Measurements from ENCODE around the gene CHRNG. TPM values are rescaled to one million over a fixed set of nuclear protein-coding genes. Genes with fewer than 3 reads are reported as not detected.

CHRNG gene
- polyA plus RNA-seq, 1 experiment, result not detected

GRCh38 chr2:232587512-232587911 is 48.0 kb downstream of the CHRNG start:
- Histone ChIP-seq H3K36me3 (ENCODE audit: control insufficient read depth, insufficient read depth, low read length) (peaks cover 3% of the 10 kb centered on the region; the same call in 1 of the 2 replicates), H3K4me3 (ENCODE audit: low read depth, low read length) (no peak overlapping the region), H3K27me3 (ENCODE audit: control insufficient read depth, insufficient read depth, low read length) (no peaks in the 10 kb centered on the region)
- ChIA-PET CTCF (interaction anchor here (0.9 kb wide), 1 partner anchor 10 kb away, joined by 3 read pairs; no protein-coding TSS in a partner anchor), POLR2A (no interaction called here)
- no peak for DNase-seq (ENCODE audit: low read depth)
- no peak for TF ChIP-seq CTCF (IDR thresholded peaks at IDR 0.05; ENCODE audit: insufficient read depth, low read depth, low read length)

- ChIA-PET POLR2A (no interaction called here), CTCF (no interaction called here)
- no peak overlapping the region for H3K4me3 ChIP-seq (ENCODE audit: low read depth, low read length)
- no peaks in the 10 kb centered on the region for H3K27me3 ChIP-seq (ENCODE audit: control insufficient read depth, insufficient read depth, low read length)
- DNase-seq (ENCODE audit: low read depth), result no peak
- no peaks in the 10 kb centered on the region; the same call in 1 of the 2 replicates for H3K36me3 ChIP-seq (ENCODE audit: control insufficient read depth, insufficient read depth, low read length)
- TF ChIP-seq CTCF (IDR thresholded peaks at IDR 0.05; ENCODE audit: insufficient read depth, low read depth, low read length), result no peak
Measured at GRCh38 chr2:232588031-232588430, 48.5 kb downstream of the CHRNG start.

GRCh38 chr2:232588680-232589585 is 49.4 kb downstream of the CHRNG start:
- H3K27me3 ChIP-seq (ENCODE audit: control insufficient read depth, insufficient read depth, low read length), result no peaks in the 10 kb centered on the region
- H3K4me3 ChIP-seq (ENCODE audit: low read depth, low read length), result no peak overlapping the region
- H3K36me3 ChIP-seq (ENCODE audit: control insufficient read depth, insufficient read depth, low read length), result no peaks in the 10 kb centered on the region
- TF ChIP-seq CTCF (IDR thresholded peaks at IDR 0.05; ENCODE audit: insufficient read depth, low read depth, low read length), result no peak
- POLR2A ChIA-PET, result no interaction called here
- DNase-seq (ENCODE audit: low read depth), result peak; percentile 32
- CTCF ChIA-PET, result interaction anchor here (0.9 kb wide), 1 partner anchor 12 kb away, joined by 4 read pairs; no protein-coding TSS in a partner anchor

- peak; percentile 31 for TF ChIP-seq CTCF (IDR thresholded peaks at IDR 0.05; ENCODE audit: insufficient read depth, low read depth, low read length)
- peak; percentile 91 for DNase-seq (ENCODE audit: low read depth)
- ChIA-PET POLR2A (interaction anchor here (0.6 kb wide), 1 partner anchor 20 kb away, joined by 3 read pairs; no protein-coding TSS in a partner anchor), CTCF (interaction anchor here (1.4 to 3.9 kb wide), 4 partner anchors 10 to 19 kb away, joined by 3 to 18 read pairs (median 4); no protein-coding TSS in a partner anchor)
- Histone ChIP-seq H3K27me3 (ENCODE audit: control insufficient read depth, insufficient read depth, low read length) (no peaks in the 10 kb centered on the region), H3K36me3 (ENCODE audit: control insufficient read depth, insufficient read depth, low read length) (no peaks in the 10 kb centered on the region), H3K4me3 (ENCODE audit: low read depth, low read length) (no peak overlapping the region)
Measured at GRCh38 chr2:232592772-232593395, 53.4 kb downstream of the CHRNG start.

GRCh38 chr2:232593982-232594381 is 54.5 kb downstream of the CHRNG start:
- POLR2A ChIA-PET, result no interaction called here
- Histone ChIP-seq H3K27me3 (ENCODE audit: control insufficient read depth, insufficient read depth, low read length) (no peaks in the 10 kb centered on the region), H3K36me3 (ENCODE audit: control insufficient read depth, insufficient read depth, low read length) (no peaks in the 10 kb centered on the region), H3K4me3 (ENCODE audit: low read depth, low read length) (no peak overlapping the region)
- no peak for DNase-seq (ENCODE audit: low read depth)
- CTCF ChIA-PET, result interaction anchor here (1.4 to 3.9 kb wide), 2 partner anchors 9 to 11 kb away, joined by 3 to 18 read pairs; no protein-coding TSS in a partner anchor
- no peak for TF ChIP-seq CTCF (IDR thresholded peaks at IDR 0.05; ENCODE audit: insufficient read depth, low read depth, low read length)

Data from BJ (cell line).